IPS DF 6.9 (cell line): ENCODE measurements around the gene CPAMD8.

Source experiments
- DNase-seq: peaks from one replicate; pipeline ENCODE4 v3.0.0-alpha.2; 2013; ENCODE audit warnings: low read depth, low spot score
- H3K27ac ChIP-seq: one replicate; pipeline ENCODE4 v1.5.1; 2013; ENCODE audit warnings: low read length, control low read depth
- H3K27me3 ChIP-seq: 2 replicates; pipeline ENCODE4 v1.6.1; 2013; ENCODE audit warnings: mild to moderate bottlenecking, low read length; ENCODE audit not compliant: control insufficient read depth, insufficient read depth
- H3K36me3 ChIP-seq: 2 replicates; pipeline ENCODE4 v1.6.1; 2013; ENCODE audit warnings: low read length; ENCODE audit not compliant: control insufficient read depth, insufficient read depth
- H3K4me1 ChIP-seq: 2 replicates; pipeline ENCODE4 v1.6.1; 2013; ENCODE audit warnings: low read length; ENCODE audit not compliant: control insufficient read depth, insufficient read depth
- H3K4me3 ChIP-seq: 2 replicates; pipeline ENCODE4 v1.5.1; 2013; ENCODE audit warnings: mild to moderate bottlenecking, low read length
- H3K9me3 ChIP-seq: 2 replicates; pipeline ENCODE4 v1.6.1; 2013; ENCODE audit warnings: low read length, inconsistent platforms; ENCODE audit not compliant: control insufficient read depth, insufficient read depth
- WGBS: extraction: QIAGEN DNeasy Blood & Tissue Kit; methylation state at CpG from one replicate; pipeline ENCODE4 v1.1.7; 2013; ENCODE audit warnings: mixed read lengths, missing lambda C conversion rate; ENCODE audit not compliant: insufficient read length, insufficient coverage; 5-methylcytosine and 5-hydroxymethylcytosine counted together

The CPAMD8 gene

GRCh38 chr19:17043744-17044143 lies 17.1 kb upstream of the CPAMD8 start:
- no peaks in the 10 kb centered on the region for H3K36me3 ChIP-seq
- H3K4me1 ChIP-seq, result no peaks in the 10 kb centered on the region
- no peak overlapping the region for H3K4me3 ChIP-seq
- no peak for DNase-seq
- no CpG with 5 or more reads among the region's 7 CpGs for WGBS
- H3K27ac ChIP-seq, result no peak overlapping the region
- H3K27me3 ChIP-seq, result no peaks in the 10 kb centered on the region
- no peaks in the 10 kb centered on the region for H3K9me3 ChIP-seq

- Histone ChIP-seq H3K9me3 (no peaks in the 10 kb centered on the region), H3K4me3 (no peak overlapping the region), H3K4me1 (no peaks in the 10 kb centered on the region), H3K36me3 (no peaks in the 10 kb centered on the region), H3K27ac (no peak overlapping the region), H3K27me3 (no peaks in the 10 kb centered on the region)
- DNase-seq, result no peak
- WGBS, result no CpG with 5 or more reads among the region's 11 CpGs
Observed at GRCh38 chr19:17041976-17042375, 15.4 kb upstream of the CPAMD8 start.

GRCh38 chr19:17037966-17038500 lies 11.4 kb upstream of the CPAMD8 start:
- Histone ChIP-seq H3K27me3 (no peaks in the 10 kb centered on the region), H3K4me1 (no peaks in the 10 kb centered on the region), H3K4me3 (no peak overlapping the region), H3K9me3 (no peaks in the 10 kb centered on the region), H3K36me3 (no peaks in the 10 kb centered on the region), H3K27ac (no peak overlapping the region)
- WGBS, result 100% methylated on average over 1 of the region's 15 CpGs
- no peak for DNase-seq

- DNase-seq, result no peak
- no peak overlapping the region for H3K27ac ChIP-seq
- no peaks in the 10 kb centered on the region for H3K27me3 ChIP-seq
- H3K4me3 ChIP-seq, result no peak overlapping the region
- H3K36me3 ChIP-seq, result no peaks in the 10 kb centered on the region
- H3K9me3 ChIP-seq, result no peaks in the 10 kb centered on the region
- WGBS, result no CpG with 5 or more reads among the region's 6 CpGs
- no peaks in the 10 kb centered on the region for H3K4me1 ChIP-seq
Observed at GRCh38 chr19:17037184-17037583, 10.6 kb upstream of the CPAMD8 start.

DNA sequence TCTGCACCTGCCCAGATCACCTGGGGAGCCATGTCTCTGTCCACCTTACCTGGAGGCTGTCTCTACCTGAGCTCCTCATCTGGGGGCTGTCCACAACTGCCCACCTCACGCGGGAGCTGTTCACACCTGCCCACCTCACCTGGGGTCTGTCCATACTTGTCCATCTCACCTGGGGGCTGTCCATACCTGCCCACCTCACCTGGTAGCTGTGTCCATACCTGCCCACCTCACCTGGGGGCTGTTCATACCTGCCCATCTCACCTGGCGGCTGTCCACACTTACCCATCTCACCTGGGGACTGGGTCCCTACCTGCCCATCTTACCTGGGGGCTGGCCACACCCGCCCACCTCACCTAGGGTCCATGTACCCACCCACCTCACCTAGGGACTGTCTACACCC lies 10.0 kb upstream of the CPAMD8 start:
- no peaks in the 10 kb centered on the region for H3K36me3 ChIP-seq
- no CpG with 5 or more reads among the region's 4 CpGs for WGBS

DNA sequence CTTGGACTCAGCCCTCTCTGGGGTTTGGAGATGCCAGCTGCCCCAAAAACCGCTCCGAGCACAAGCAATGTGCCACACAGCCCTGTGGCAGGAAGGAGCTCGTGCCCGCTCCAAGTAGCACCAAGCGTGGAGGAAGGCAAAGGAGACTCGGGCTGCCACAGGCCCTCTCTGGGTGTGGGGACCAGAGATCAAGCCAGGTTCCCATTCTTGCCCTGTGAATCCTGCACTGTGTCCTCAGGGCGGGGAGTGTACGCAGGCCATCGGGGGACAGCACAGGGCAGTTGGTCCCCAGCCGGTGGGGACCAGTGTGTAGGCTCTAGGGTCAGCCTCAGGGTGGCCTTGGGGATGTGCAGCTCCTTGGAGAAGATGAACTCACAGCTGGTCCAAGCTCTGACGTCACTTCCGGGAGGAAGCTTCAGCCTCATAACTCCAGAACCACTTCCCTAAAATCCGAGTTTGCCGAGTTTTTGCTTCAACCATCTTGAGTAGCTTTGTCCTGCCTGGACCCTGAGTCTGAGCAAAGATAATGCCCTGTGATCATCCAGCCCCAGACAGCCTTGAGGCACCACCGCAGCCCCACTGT lies 9.3 kb upstream of the CPAMD8 start:
- no peaks in the 10 kb centered on the region for H3K27me3 ChIP-seq

More for the DNA sequence above, 10.0 kb upstream of the CPAMD8 start:
- Histone ChIP-seq H3K27me3 (no peaks in the 10 kb centered on the region), H3K4me3 (no peak overlapping the region), H3K4me1 (no peaks in the 10 kb centered on the region), H3K27ac (no peak overlapping the region), H3K9me3 (no peaks in the 10 kb centered on the region)
- no peak for DNase-seq

GRCh38 chr19:17031741-17032140 lies 5.1 kb upstream of the CPAMD8 start:
- H3K4me1 ChIP-seq, result no peaks in the 10 kb centered on the region
- H3K4me3 ChIP-seq, result no peak overlapping the region
- no peak for DNase-seq
- WGBS, result no CpG with 5 or more reads among the region's 6 CpGs
- H3K27ac ChIP-seq, result no peak overlapping the region
- H3K9me3 ChIP-seq, result no peaks in the 10 kb centered on the region
- no peaks in the 10 kb centered on the region for H3K27me3 ChIP-seq
- H3K36me3 ChIP-seq, result no peaks in the 10 kb centered on the region

More for the DNA sequence above, 9.3 kb upstream of the CPAMD8 start:
- no CpG with 5 or more reads among the region's 15 CpGs for WGBS
- DNase-seq, result no peak
- Histone ChIP-seq H3K9me3 (no peaks in the 10 kb centered on the region), H3K36me3 (no peaks in the 10 kb centered on the region), H3K4me3 (no peak overlapping the region), H3K27ac (no peak overlapping the region), H3K4me1 (no peaks in the 10 kb centered on the region)

- peak overlapping the region; percentile 74; the same call in 1 of the 2 replicates for H3K4me3 ChIP-seq
- DNase-seq, result no peak
- no CpG with 5 or more reads among the region's 7 CpGs for WGBS
Observed at GRCh38 chr19:17027535-17027975, 945 bp upstream of the CPAMD8 start.

GRCh38 chr19:17025991-17026658 lies 485 bp downstream of the CPAMD8 start:
- Histone ChIP-seq H3K4me1 (no peaks in the 10 kb centered on the region), H3K9me3 (no peaks in the 10 kb centered on the region; the same call in 1 of the 2 replicates), H3K27me3 (no peaks in the 10 kb centered on the region), H3K27ac (no peak overlapping the region), H3K36me3 (no peaks in the 10 kb centered on the region), H3K4me3 (peak overlapping the region; percentile 74; the same call in 1 of the 2 replicates)
- WGBS, result no CpG with 5 or more reads among the region's 40 CpGs
- no peak for DNase-seq

More at GRCh38 chr19:17027535-17027975, 945 bp upstream of the CPAMD8 start:
- H3K4me1 ChIP-seq, result no peaks in the 10 kb centered on the region
- no peaks in the 10 kb centered on the region for H3K27me3 ChIP-seq
- no peak overlapping the region for H3K27ac ChIP-seq
- no peaks in the 10 kb centered on the region for H3K36me3 ChIP-seq
- H3K9me3 ChIP-seq, result no peaks in the 10 kb centered on the region; the same call in 1 of the 2 replicates

DNA sequence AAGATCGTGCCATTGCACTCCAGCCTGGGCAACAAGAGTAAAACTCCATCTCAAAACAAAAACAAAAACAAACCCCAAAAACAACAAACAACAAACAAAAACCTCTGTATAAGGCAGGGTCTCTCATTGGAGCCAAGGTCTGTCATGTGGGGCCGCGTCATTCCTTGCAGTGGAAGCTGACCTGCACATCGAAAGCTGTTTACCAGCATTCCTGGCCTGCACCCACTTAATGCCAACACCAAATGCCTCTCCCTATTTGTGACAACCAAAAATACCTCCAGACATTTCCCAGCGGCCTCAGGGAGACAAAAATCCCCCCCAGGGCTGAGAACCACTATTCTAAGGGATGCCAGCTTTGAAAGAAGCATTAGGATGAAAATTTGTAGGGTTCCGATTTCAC lies 1.2 kb downstream of the CPAMD8 start:
- WGBS, result no CpG with 5 or more reads among the region's 6 CpGs
- Histone ChIP-seq H3K4me1 (no peaks in the 10 kb centered on the region), H3K36me3 (no peaks in the 10 kb centered on the region), H3K9me3 (no peaks in the 10 kb centered on the region; the same call in 1 of the 2 replicates), H3K27ac (no peak overlapping the region), H3K27me3 (no peaks in the 10 kb centered on the region), H3K4me3 (no peak overlapping the region)
- no peak for DNase-seq
